NCI-H446 (cell line): ENCODE results near the gene GLI1.
A peak's percentile ranks its signal among the peaks of the same experiment; 100 is the strongest.
"Not testable (repeated sequence)": the region's sequence is repeated elsewhere in the genome, so short reads cannot be mapped to it uniquely, and the experiment has no call there.

Experiments used
- DNase-seq, 2 experiments: peaks; one replicate each; lab custom pipeline; 2025; lab: John Stamatoyannopoulos, UW

The GLI1 gene

DNA sequence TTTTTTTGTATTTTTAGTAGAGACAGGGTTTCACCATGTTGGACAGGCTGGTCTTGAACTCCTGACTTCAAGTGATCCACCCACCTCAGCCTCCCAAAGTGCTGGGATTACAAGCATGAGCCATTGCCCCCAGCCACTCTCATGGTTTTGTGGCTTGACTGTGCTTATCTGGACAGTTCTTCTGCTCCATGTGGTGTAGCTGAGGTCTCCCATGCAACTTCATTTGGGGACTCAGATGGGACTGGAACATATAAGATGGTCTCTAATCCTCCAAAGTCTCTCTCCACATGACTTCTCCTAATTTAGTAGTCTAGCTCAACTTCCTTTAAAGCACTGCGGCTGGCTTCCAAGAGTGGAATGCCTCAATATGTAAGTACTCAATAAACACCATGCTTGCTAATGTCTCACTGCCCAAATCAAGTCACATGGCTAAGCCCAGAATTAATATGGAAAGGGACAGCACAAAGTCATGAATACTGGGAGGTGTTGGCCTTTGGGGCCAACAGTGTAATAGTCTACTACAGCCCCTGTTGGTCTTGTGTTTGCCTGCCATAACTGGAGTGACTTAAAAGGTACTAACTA is 17.6 kb upstream of the GLI1 start:
- DNase-seq: no peak

- DNase-seq: not testable (repeated sequence)
Observed at GRCh38 chr12:57444337-57444736, 15.2 kb upstream of the GLI1 start.

DNA sequence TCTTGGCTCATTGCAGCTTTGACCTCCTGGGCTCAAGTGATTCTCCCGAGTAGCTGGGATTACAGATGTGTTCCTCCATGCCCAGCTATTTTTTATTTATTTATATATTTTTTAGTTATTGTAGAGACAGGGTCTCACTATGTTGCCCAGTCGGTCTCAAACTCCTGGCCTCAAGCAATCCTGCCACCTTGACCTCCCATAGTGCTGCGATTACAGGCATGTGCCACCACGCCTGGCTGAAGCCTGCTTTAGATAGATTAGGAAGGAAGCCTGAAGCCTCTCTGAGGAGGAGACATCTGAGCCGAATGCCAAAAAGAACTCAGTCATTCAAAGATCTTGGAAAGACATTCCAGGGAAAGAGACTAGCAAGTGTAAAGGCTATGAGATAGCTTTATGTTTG is 14.8 kb upstream of the GLI1 start:
- DNase-seq: no peak

DNA sequence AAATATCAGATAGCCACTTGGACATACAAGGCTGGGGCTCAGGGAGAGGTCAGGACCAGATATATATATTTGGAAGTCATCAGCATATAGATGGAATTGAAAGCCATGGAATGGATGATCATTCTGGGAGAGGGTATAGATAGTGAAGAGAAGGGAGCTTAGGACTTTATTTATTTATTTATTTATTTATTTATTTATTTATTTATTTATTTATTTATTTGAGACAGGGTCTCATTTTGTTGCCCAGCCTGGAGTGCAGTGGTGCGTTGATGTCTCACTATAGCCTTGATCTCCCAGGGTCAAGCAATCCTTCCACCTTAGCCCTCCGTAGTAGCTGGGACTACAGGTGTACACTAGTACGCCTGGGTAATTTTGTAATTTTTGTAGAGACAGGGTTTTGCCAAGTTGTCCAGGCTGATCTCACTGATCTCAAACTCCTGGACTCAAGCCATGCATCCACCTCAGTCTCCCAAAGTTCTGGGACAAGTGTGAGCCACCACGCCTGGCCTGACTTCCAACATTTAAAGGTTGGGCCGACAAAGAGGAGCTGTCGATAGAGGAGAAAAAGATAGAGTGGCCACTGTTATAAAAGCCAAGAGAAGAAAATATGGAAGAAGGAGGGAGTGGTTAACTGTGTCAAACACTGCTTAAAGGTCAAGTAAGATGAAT is 13.2 kb upstream of the GLI1 start:
- DNase-seq: no peak

- no peak for DNase-seq
Observed at GRCh38 chr12:57448669-57449068, 10.9 kb upstream of the GLI1 start.

- no peak for DNase-seq
Observed at GRCh38 chr12:57449375-57449774, 10.2 kb upstream of the GLI1 start.

GRCh38 chr12:57450057-57450456 is 9.5 kb upstream of the GLI1 start:
- no peak for DNase-seq

DNA sequence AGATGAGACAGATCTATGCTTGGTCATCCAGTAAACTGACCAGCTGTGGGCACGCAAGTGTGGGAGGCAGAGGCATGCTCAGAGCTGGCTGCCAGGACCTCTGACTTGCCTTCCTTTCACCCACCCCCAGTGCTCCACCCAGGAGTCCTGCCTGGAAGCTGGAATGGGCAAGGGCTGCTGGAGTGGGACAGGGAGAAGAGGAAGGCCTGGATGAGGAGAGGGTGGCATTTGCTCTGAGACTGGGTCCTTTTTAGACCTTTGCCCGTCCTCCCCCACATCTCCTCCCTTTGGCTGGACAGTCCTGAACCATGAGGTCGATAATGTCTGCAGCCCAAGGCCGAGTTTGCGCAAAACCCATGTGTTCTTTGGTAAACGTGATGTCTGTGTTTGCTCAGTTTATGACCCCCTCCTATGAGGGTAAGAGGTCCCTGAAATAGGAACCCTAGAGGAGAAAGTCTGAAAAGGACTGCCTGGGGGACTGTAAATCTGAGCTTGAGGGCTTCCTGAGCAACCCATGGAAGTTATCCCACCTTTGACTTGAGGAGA is 8.3 kb upstream of the GLI1 start:
- DNase-seq: no peak

DNA sequence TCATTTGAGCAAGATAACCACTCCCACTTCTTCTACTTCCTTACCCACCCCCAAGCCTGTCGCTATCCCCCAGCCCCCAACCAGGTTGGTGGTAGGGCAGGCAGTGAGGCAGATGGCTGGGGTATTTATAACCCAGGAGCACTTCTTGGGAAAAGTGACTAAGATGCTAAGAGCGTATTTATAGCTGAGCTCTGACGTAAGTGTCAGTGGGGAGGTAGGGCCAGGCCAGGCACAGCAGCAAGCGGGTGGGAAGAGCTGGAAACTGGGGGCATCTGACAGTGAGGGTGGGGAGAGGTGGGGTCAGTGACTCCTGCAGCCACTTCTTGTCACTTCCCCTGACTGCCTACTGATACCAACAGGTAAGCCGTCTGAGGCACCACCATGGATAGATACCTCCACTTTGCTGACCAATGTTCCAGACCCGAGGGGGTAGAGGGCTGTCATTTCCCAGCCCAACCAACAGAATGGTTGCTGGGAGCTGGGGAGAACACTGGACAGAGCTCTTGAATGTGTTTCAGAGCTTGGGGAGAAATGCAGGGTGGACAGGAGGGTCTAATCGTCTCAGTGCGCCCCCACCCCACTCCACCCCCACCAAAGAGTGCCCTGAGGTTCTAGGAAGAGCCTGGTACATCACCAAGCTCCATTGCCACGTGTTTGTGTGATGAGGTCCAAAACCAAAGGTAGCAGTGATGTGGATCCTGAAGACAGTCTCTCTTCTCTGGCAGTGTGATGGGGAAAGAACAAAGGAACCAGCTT is 7.2 kb upstream of the GLI1 start:
- DNase-seq: peak in 1 of 2 experiments; percentile 47

DNA sequence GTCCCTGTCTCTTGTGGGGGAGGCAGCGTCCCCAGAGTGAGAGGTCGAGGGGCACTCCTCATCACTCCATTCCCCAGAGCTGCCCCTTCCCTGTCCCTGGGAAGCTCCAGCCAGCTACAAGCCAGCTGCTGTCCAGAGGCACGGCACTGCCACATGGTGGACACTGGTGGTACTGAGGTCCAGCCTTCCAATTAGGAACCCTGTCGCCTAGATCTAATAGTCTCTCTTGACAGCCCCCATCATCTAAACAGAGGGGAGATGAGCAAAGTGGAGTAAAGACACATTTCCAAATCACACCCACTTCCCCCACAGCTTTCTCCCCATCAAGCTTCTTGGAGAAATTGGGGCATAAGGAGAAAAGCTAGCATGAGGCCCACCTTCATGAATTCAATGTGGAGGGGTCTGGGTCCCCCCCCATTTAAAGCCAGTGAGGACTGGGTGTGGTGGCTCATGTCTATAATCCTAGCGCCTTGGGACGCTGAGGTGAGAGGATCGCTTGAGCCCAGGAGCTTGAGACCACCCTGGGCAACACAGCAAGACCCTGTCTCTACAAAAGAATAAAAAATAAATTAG is 6.6 kb upstream of the GLI1 start:
- DNase-seq: peak; percentile 61 to 81

DNA sequence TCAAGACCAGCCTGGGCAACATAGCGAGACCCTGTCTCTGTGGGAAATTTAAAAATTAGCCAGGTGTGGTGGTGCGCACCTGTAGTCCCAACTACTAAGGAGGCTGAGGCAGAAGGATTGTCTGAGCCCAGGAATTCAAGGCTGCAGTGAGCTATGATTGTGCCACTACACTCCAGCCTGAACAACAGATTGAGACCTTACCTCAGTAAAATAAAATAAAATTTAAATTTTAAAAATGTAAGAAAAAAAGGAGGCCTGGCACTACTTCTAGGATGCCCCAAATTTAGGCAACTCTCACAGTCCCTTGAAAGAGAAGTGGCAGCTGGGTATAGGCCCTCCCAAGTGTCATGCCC is 5.4 kb upstream of the GLI1 start:
- no peak for DNase-seq

GRCh38 chr12:57454566-57455373 is 4.8 kb upstream of the GLI1 start, which contains the start of gene INHBE:
Gene INHBE, plus strand, starts transcription at chr12:57455307. Its CDS starts 230 bp downstream, at chr12:57455537.
- peak in 1 of 2 experiments; percentile 68 for DNase-seq

GRCh38 chr12:57455374-57456144 is 4.0 kb upstream of the GLI1 start:
- DNase-seq: no peak

- peak in 1 of 2 experiments; percentile 52 for DNase-seq
Observed at GRCh38 chr12:57456145-57456700, 3.4 kb upstream of the GLI1 start.

DNA sequence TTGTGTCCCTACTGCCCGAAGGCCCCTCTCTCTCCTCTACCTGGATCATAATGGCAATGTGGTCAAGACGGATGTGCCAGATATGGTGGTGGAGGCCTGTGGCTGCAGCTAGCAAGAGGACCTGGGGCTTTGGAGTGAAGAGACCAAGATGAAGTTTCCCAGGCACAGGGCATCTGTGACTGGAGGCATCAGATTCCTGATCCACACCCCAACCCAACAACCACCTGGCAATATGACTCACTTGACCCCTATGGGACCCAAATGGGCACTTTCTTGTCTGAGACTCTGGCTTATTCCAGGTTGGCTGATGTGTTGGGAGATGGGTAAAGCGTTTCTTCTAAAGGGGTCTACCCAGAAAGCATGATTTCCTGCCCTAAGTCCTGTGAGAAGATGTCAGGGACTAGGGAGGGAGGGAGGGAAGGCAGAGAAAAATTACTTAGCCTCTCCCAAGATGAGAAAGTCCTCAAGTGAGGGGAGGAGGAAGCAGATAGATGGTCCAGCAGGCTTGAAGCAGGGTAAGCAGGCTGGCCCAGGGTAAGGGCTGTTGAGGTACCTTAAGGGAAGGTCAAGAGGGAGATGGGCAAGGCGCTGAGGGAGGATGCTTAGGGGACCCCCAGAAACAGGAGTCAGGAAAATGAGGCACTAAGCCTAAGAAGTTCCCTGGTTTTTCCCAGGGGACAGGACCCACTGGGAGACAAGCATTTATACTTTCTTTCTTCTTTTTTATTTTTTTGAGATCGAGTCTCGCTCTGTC is 2.7 kb upstream of the GLI1 start:
- DNase-seq: no peak

- no peak for DNase-seq
Observed at GRCh38 chr12:57458665-57459054, 925 bp upstream of the GLI1 start.

- peak; percentile 89 to 93 for DNase-seq
Observed at GRCh38 chr12:57459055-57459749, 383 bp upstream of the GLI1 start.

DNA sequence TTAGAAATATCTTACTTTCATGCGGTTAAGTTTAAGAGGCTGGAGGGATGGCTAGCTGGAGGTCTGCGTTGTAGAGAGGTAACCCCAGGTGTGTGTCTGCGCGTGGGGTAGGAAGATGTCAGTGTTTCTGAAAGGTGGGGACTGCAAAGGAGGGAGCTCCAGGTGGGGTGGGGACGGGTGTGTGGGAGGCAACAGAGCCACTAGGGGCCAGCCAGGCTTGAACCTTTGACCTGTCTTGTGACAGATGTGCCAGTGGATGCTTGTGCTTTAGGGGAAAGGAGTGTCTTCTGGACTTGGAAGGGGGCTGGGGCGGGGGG is 841 bp downstream of the GLI1 start:
- no peak for DNase-seq

GRCh38 chr12:57460841-57461275 is 1.3 kb downstream of the GLI1 start:
- peak in 1 of 2 experiments; percentile 8 for DNase-seq
